CD14-positive monocyte (primary cell): ENCODE measurements around the gene RASGRF2. TPM values are rescaled to one million over a fixed set of nuclear protein-coding genes. Genes with fewer than 3 reads are reported as not detected.

Experiments used
- DNase-seq, 3 donors: peaks; one replicate each; pipeline ENCODE4 v3.0.0-alpha.2; 2011 to 2022
- H2AFZ ChIP-seq: 2 replicates; pipeline ENCODE4 v1.6.0; 2012; ENCODE audit warnings: mild to moderate bottlenecking, low read depth, low read length, inconsistent platforms; ENCODE audit not compliant: insufficient read depth, poor library complexity, severe bottlenecking
- H3K27ac ChIP-seq, 2 donors: 1 replicate in 1 of 2; 2 replicates in 1 of 2; pipeline ENCODE4 v1.5.1; 2012 to 2013; ENCODE audit warnings: low read length in 2 of 2, control low read depth in 1 of 2, inconsistent platforms in 1 of 2, low read depth in 1 of 2, mild to moderate bottlenecking in 1 of 2
- H3K27me3 ChIP-seq, 2 donors: one replicate each; pipeline versions ENCODE4 v1.6.0 to v1.6.1; 2011 to 2013; ENCODE audit warnings: low read length in 2 of 2; ENCODE audit not compliant: control insufficient read depth in 2 of 2, insufficient read depth in 2 of 2
- H3K36me3 ChIP-seq, 2 donors: replicated peaks in 1 of 2; 1 replicate in 1 of 2; 2 replicates in 1 of 2; pipeline versions ENCODE4 v1.5.1 to v1.6.1; 2012 to 2013; ENCODE audit warnings: low read length in 2 of 2, control low read depth in 1 of 2, inconsistent platforms in 1 of 2, mild to moderate bottlenecking in 1 of 2; ENCODE audit not compliant: insufficient read depth in 2 of 2, control insufficient read depth in 1 of 2
- H3K4me1 ChIP-seq, 2 donors: 1 replicate in 1 of 2; 2 replicates in 1 of 2; pipeline versions ENCODE4 v1.5.1 to v1.6.1; 2012 to 2013; ENCODE audit warnings: low read length in 2 of 2, control low read depth in 1 of 2, inconsistent platforms in 1 of 2, mild to moderate bottlenecking in 1 of 2, moderate library complexity in 1 of 2; ENCODE audit not compliant: insufficient read depth in 2 of 2, control insufficient read depth in 1 of 2
- H3K4me2 ChIP-seq: replicated peaks from 2 replicates; pipeline ENCODE3; 2012; ENCODE audit warnings: low read length, moderate library complexity, mild to moderate bottlenecking; ENCODE audit not compliant: poor library complexity, severe bottlenecking; ENCODE audit errors: extremely low read depth
- H3K4me3 ChIP-seq, 3 experiments: fragments of 200-600 bp in 1 of 3; sonication (generic) in 1 of 3; replicated peaks in 1 of 3; 1 replicate in 2 of 3; 2 replicates in 1 of 3; pipeline ENCODE4 v1.5.1; 2011 to 2013; ENCODE audit warnings: low read length in 3 of 3, mild to moderate bottlenecking in 3 of 3, control low read depth in 2 of 3, low read depth in 2 of 3, inconsistent platforms in 1 of 3, moderate library complexity in 1 of 3
- H3K79me2 ChIP-seq: 2 replicates; pipeline ENCODE4 v1.6.0; 2012; ENCODE audit warnings: mild to moderate bottlenecking, control low read depth, inconsistent platforms, low read length, moderate library complexity; ENCODE audit not compliant: insufficient read depth
- H3K9ac ChIP-seq: 2 replicates; pipeline ENCODE4 v1.6.0; 2017; ENCODE audit warnings: low read length, mild to moderate bottlenecking; ENCODE audit not compliant: insufficient read depth, poor library complexity, severe bottlenecking
- H3K9me3 ChIP-seq, 2 donors: replicated peaks in 1 of 2; 1 replicate in 1 of 2; 2 replicates in 1 of 2; pipeline versions ENCODE4 v1.5.1 to v1.6.1; 2012 to 2013; ENCODE audit warnings: low read length in 2 of 2, control low read depth in 1 of 2; ENCODE audit not compliant: control insufficient read depth in 1 of 2, insufficient read depth in 1 of 2
- H4K20me1 ChIP-seq: 2 replicates; pipeline ENCODE4 v1.6.0; 2012; ENCODE audit warnings: mild to moderate bottlenecking, low read length, control low read depth, moderate library complexity; ENCODE audit not compliant: insufficient read depth
- H3K27ac Mint-ChIP-seq, 7 donors: one replicate each; pipeline ENCODE4 v1.8.0; 2020; ENCODE audit warnings: mild to moderate bottlenecking in 7 of 7, mixed read lengths in 7 of 7, moderate library complexity in 6 of 7, inconsistent platforms in 2 of 7
- H3K27me3 Mint-ChIP-seq, 3 donors: one replicate each; pipeline ENCODE4 v1.8.0; 2021 to 2022; ENCODE audit warnings: low read depth in 3 of 3, mild to moderate bottlenecking in 3 of 3, mixed read lengths in 3 of 3, moderate library complexity in 3 of 3, inconsistent platforms in 1 of 3
- H3K36me3 Mint-ChIP-seq, 2 donors: one replicate each; pipeline ENCODE4 v1.8.0; 2020; ENCODE audit warnings: mixed read lengths in 2 of 2, inconsistent platforms in 1 of 2, mild to moderate bottlenecking in 1 of 2
- H3K4me1 Mint-ChIP-seq: one replicate; pipeline ENCODE4 v1.8.0; 2020; ENCODE audit warnings: mild to moderate bottlenecking, mixed read lengths
- H3K4me3 Mint-ChIP-seq, 2 donors: one replicate each; pipeline ENCODE4 v1.8.0; 2020; ENCODE audit warnings: mild to moderate bottlenecking in 2 of 2, mixed read lengths in 2 of 2, moderate library complexity in 1 of 2
- H3K9me3 Mint-ChIP-seq, 7 donors: one replicate each; pipeline ENCODE4 v1.8.0; 2020 to 2022; ENCODE audit warnings: mixed read lengths in 7 of 7, mild to moderate bottlenecking in 6 of 7, moderate library complexity in 6 of 7, inconsistent platforms in 2 of 7
- WGBS: methylation state at CpG from one replicate; pipeline ENCODE4 v1.1.5; 2013; ENCODE audit warnings: missing lambda C conversion rate; ENCODE audit not compliant: insufficient coverage; 5-methylcytosine and 5-hydroxymethylcytosine counted together
- intact Hi-C, 2 donors: fragments of 100-400 bp; cut with micrococcal nuclease; formaldehyde crosslinking; loops; one replicate each; pipeline versions ENCODE4 v1.15.0 to v1.15.1; 2023
- polyA plus RNA-seq, 3 donors: library from polyadenylated mRNA; depleted of rRNA in 1 of 3; unstranded in 2 of 3; stranded (reverse) in 1 of 3; fragments of 300-500 nt in 2 of 3; fragments of >200 nt in 1 of 3; fragmentation: Illumina TruSeq in 2 of 3; gene quantifications; 1 replicate in 2 of 3; 2 replicates in 1 of 3; pipeline ENCODE4 v1.2.3, GENCODE V29; 2012 to 2021
- TF ChIP-seq, protein P1 (sequence below): fragments of 200-600 bp; IDR thresholded peaks from one replicate; pipeline ENCODE4 v1.8.0; 2022; ENCODE audit warnings: antibody characterized with exemption, mild to moderate bottlenecking

Gene RASGRF2
- polyA plus RNA-seq, 3 donors: 0.01 to 0.02 TPM; not detected in 1

GRCh38 chr5:81172710-81173109 lies 212.5 kb downstream of the RASGRF2 start:
- DNase-seq: no peak
- Histone ChIP-seq H3K4me2 (no peak overlapping the region), H3K79me2 (no peaks in the 10 kb centered on the region), H3K27ac (no peak overlapping the region), H4K20me1 (no peaks in the 10 kb centered on the region), H3K9me3 (no peaks in the 10 kb centered on the region), H3K27me3 (no peaks in the 10 kb centered on the region), H3K36me3 (no peaks in the 10 kb centered on the region), H3K4me1 (no peaks in the 10 kb centered on the region), H3K9ac (no peak overlapping the region), H3K4me3 (no peak overlapping the region), H2AFZ (no peak overlapping the region)
- Mint-ChIP-seq H3K9me3 (no peaks in the 10 kb centered on the region), H3K4me1 (no peaks in the 10 kb centered on the region), H3K27me3 (peaks cover 1 to 10% (median 5%) of the 10 kb centered on the region in 3 donors), H3K27ac (no peak overlapping the region), H3K4me3 (no peak overlapping the region), H3K36me3 (no peaks in the 10 kb centered on the region)
- WGBS: no CpG with 5 or more reads among the region's 3 CpGs
- TF ChIP-seq, protein P1, sequence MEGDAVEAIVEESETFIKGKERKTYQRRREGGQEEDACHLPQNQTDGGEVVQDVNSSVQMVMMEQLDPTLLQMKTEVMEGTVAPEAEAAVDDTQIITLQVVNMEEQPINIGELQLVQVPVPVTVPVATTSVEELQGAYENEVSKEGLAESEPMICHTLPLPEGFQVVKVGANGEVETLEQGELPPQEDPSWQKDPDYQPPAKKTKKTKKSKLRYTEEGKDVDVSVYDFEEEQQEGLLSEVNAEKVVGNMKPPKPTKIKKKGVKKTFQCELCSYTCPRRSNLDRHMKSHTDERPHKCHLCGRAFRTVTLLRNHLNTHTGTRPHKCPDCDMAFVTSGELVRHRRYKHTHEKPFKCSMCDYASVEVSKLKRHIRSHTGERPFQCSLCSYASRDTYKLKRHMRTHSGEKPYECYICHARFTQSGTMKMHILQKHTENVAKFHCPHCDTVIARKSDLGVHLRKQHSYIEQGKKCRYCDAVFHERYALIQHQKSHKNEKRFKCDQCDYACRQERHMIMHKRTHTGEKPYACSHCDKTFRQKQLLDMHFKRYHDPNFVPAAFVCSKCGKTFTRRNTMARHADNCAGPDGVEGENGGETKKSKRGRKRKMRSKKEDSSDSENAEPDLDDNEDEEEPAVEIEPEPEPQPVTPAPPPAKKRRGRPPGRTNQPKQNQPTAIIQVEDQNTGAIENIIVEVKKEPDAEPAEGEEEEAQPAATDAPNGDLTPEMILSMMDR: no peak
- intact Hi-C loops: no loop called here

GRCh38 chr5:81177061-81177460 lies 216.9 kb downstream of the RASGRF2 start:
- H3K4me2 ChIP-seq: no peak overlapping the region
- TF ChIP-seq, protein P1: no peak
- Mint-ChIP-seq H3K4me1 (peaks cover 3% of the 10 kb centered on the region), H3K4me3 (no peak overlapping the region), H3K27ac (no peak overlapping the region), H3K36me3 (no peaks in the 10 kb centered on the region), H3K27me3 (peaks cover 0 to 2% (median 2%) of the 10 kb centered on the region in 3 donors), H3K9me3 (peaks cover 0 to 3% (median 0%) of the 10 kb centered on the region in 7 donors)
- no peaks in the 10 kb centered on the region for H4K20me1 ChIP-seq
- intact Hi-C loops: no loop called here
- no peak for DNase-seq
- H3K27ac ChIP-seq: no peak overlapping the region
- no peak overlapping the region for H3K4me3 ChIP-seq
- H3K36me3 ChIP-seq: no peaks in the 10 kb centered on the region
- no peaks in the 10 kb centered on the region for H3K4me1 ChIP-seq
- no CpG with 5 or more reads among the region's 3 CpGs for WGBS
- no peaks in the 10 kb centered on the region for H3K27me3 ChIP-seq
- H3K9me3 ChIP-seq: no peaks in the 10 kb centered on the region
- no peak overlapping the region for H3K9ac ChIP-seq
- no peak overlapping the region for H2AFZ ChIP-seq
- no peaks in the 10 kb centered on the region for H3K79me2 ChIP-seq
